Calu3 (cell line): Measurements from ENCODE around the gene NOVA2. TPM values are rescaled to one million over a fixed set of nuclear protein-coding genes. Genes with fewer than 3 reads are reported as not detected.
A peak's percentile ranks its signal among the peaks of the same experiment; 100 is the strongest.

Source experiments
- BruUV-seq: library from RNA; stranded (reverse); fragments of 400-500 nt; replicated peaks from 2 replicates; lab custom pipeline; 2021; lab: Mats Ljungman, UMichigan
- CTCF ChIA-PET: fragments of 300-600 bp; sonication (Branson Sonifier 250); formaldehyde crosslinking; loops from one replicate; lab custom pipeline; 2022; ENCODE audit warnings: antibody characterized with exemption; lab: Charles Lee
- DNase-seq: peaks from one replicate; pipeline ENCODE4 v3.0.0; 2022
- H3K27ac Mint-ChIP-seq: one replicate; pipeline ENCODE4 v1.8.0; 2022; ENCODE audit warnings: mixed read lengths; ENCODE audit not compliant: unreplicated experiment
- H3K27me3 Mint-ChIP-seq: one replicate; pipeline ENCODE4 v1.8.0; 2022; ENCODE audit warnings: mixed read lengths; ENCODE audit not compliant: unreplicated experiment
- H3K36me3 Mint-ChIP-seq: one replicate; pipeline ENCODE4 v1.8.0; 2022; ENCODE audit warnings: mild to moderate bottlenecking, moderate library complexity, mixed read lengths; ENCODE audit not compliant: insufficient read depth, unreplicated experiment
- H3K4me1 Mint-ChIP-seq: one replicate; pipeline ENCODE4 v1.8.0; 2022; ENCODE audit warnings: mild to moderate bottlenecking, low read depth, mixed read lengths; ENCODE audit not compliant: unreplicated experiment
- H3K4me3 Mint-ChIP-seq: one replicate; pipeline ENCODE4 v1.8.0; 2022; ENCODE audit warnings: mild to moderate bottlenecking, low read depth, moderate library complexity, mixed read lengths; ENCODE audit not compliant: unreplicated experiment
- H3K9me3 Mint-ChIP-seq: one replicate; pipeline ENCODE4 v1.8.0; 2022; ENCODE audit warnings: low read depth, mixed read lengths; ENCODE audit not compliant: unreplicated experiment
- intact Hi-C: fragments of 100-400 bp; cut with micrococcal nuclease; formaldehyde crosslinking; loops from one replicate; pipeline ENCODE4 v1.10.0; 2022; ENCODE audit not compliant: unreplicated experiment
- total RNA-seq: library from RNA; stranded (reverse); gene quantifications from 2 replicates; pipeline ENCODE4 v1.2.3, GENCODE V29; 2022
- TF ChIP-seq, protein P1 (sequence below): fragments of 200-600 bp; IDR thresholded peaks from one replicate; pipeline ENCODE4 v1.8.0; 2022; ENCODE audit warnings: antibody characterized with exemption; ENCODE audit not compliant: unreplicated experiment

The NOVA2 gene
- total RNA-seq, 1 experiment from 2014 or later, result not detected

DNA sequence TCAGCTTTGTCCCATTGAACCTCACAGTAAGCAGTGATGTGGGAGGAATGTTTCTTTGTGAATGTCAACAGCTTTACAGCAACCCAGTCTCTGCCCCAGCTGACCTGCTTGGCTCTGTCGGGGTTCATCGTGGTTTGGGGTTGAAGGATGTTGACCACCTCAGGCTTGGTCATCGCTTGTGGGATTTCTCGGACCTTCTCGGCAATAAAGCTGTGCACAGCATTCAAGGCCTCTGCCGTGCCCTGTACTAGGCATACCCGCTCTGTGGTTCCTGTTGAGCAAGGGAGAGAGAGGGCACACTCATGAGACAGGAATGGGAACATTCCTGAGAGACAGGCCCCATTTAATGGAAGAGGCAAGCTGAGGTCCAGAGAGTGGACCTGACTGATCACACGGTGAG, 20.0 kb downstream of the NOVA2 start:
- H3K4me3 Mint-ChIP-seq, result no peak overlapping the region
- DNase-seq, result no peak
- CTCF ChIA-PET, result no interaction called here
- no peak overlapping the region for H3K27ac Mint-ChIP-seq
- peaks cover 22% of the 10 kb centered on the region for H3K27me3 Mint-ChIP-seq
- TF ChIP-seq, protein P1, sequence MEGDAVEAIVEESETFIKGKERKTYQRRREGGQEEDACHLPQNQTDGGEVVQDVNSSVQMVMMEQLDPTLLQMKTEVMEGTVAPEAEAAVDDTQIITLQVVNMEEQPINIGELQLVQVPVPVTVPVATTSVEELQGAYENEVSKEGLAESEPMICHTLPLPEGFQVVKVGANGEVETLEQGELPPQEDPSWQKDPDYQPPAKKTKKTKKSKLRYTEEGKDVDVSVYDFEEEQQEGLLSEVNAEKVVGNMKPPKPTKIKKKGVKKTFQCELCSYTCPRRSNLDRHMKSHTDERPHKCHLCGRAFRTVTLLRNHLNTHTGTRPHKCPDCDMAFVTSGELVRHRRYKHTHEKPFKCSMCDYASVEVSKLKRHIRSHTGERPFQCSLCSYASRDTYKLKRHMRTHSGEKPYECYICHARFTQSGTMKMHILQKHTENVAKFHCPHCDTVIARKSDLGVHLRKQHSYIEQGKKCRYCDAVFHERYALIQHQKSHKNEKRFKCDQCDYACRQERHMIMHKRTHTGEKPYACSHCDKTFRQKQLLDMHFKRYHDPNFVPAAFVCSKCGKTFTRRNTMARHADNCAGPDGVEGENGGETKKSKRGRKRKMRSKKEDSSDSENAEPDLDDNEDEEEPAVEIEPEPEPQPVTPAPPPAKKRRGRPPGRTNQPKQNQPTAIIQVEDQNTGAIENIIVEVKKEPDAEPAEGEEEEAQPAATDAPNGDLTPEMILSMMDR, result no peak
- no peaks in the 10 kb centered on the region for H3K36me3 Mint-ChIP-seq
- BruUV-seq, result no TSS peak
- H3K9me3 Mint-ChIP-seq, result no peaks in the 10 kb centered on the region
- H3K4me1 Mint-ChIP-seq, result peaks cover 21% of the 10 kb centered on the region
- intact Hi-C loops, result no loop called here

DNA sequence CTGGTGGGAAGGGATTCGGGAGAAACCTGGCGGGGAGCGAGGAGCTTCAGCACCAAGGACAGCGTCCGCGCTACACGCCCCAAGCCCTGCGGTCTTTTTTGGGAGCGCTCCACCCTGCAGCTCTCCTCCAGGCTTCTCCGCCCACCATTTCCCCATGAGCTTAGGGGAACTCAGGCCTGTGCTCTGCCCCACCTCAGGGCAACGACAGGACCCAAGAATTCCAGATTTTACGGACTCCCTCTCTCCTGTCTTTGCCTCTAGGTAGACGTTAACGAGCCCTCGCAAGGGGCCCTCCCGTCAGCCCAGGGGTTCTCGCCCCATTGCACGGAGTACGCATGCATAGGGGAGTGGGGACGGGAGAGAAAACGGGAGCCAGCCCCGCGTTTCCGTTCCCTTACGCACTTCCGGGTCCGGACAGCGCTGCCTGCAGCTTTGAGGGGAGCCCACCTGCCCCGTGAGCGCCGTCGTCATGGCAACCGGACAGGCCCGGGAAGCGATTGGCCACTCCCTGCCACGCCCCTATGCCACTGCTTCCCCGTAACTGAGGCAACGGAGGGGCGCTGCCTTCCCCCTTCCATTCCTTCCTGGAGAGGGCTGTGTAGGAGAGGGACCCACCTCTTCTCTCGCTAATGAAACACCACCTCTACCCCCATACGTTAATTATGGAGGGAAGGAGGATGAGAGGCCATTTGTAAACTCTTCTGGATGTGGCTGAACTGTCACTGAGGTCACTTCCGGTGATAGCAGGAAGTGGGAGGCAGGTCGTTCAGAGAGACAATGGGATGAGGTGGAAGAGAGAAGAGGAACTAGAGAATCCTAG, 20.8 kb downstream of the NOVA2 start:
- Mint-ChIP-seq H3K36me3 (no peaks in the 10 kb centered on the region), H3K4me1 (peaks cover 14% of the 10 kb centered on the region), H3K4me3 (no peak overlapping the region), H3K27ac (no peak overlapping the region), H3K27me3 (peaks cover 22% of the 10 kb centered on the region), H3K9me3 (no peaks in the 10 kb centered on the region)
- DNase-seq, result peak; percentile 59
- CTCF ChIA-PET, result interaction anchor here (1.2 kb wide), 1 partner anchor 8 kb away, joined by 4 read pairs; no protein-coding TSS in a partner anchor
- intact Hi-C loops, result no loop called here
- no TSS peak for BruUV-seq
- TF ChIP-seq, protein P1, result no peak

DNA sequence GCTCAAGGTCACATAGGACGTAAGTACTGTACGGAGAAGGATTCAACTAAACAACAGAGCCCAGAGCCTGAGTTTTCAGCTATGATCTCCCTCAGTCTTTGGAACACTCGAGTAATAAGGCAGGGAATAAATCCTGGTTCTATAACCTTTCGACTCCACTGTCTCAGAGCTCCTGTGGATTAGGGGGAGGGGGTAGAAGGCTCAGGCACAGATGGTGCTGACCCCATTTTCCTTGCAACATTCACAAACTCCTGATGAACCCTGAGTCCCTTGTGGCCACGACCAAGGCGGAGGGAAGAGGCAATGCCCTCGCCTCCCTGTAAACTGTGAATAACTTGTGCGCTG, 21.4 kb downstream of the NOVA2 start:
- Mint-ChIP-seq H3K27me3 (peaks cover 25% of the 10 kb centered on the region), H3K27ac (no peak overlapping the region), H3K4me3 (no peak overlapping the region), H3K36me3 (no peaks in the 10 kb centered on the region), H3K9me3 (no peaks in the 10 kb centered on the region), H3K4me1 (peaks cover 13% of the 10 kb centered on the region)
- DNase-seq, result no peak
- TF ChIP-seq, protein P1, result no peak
- CTCF ChIA-PET, result interaction anchor here (1.2 kb wide), 1 partner anchor 9 kb away, joined by 4 read pairs; no protein-coding TSS in a partner anchor
- no TSS peak for BruUV-seq
- intact Hi-C loops, result no loop called here

DNA sequence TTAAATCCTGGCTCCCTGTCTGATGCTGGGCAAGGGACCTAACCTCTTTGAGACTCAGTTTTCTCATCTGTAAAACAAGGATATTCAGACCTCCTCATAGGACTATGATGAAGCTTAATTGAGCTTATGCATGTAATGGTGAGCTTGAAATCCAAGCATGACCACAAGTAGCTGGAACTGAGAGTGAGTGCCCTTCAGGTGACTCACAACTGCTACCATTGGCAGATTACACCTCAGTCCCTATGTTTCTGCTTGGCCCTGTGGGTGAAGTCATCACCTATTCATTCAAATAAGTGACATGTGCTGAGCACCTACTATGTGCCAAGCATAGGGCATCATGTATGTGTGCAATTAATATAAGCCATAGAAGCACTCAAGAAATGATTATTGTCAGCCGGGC, 25.7 kb downstream of the NOVA2 start:
- DNase-seq, result no peak
- CTCF ChIA-PET, result no interaction called here
- TF ChIP-seq, protein P1, result no peak
- no peaks in the 10 kb centered on the region for H3K4me1 Mint-ChIP-seq
- no peaks in the 10 kb centered on the region for H3K9me3 Mint-ChIP-seq
- intact Hi-C loops, result no loop called here
- no peak overlapping the region for H3K4me3 Mint-ChIP-seq
- H3K27ac Mint-ChIP-seq, result no peak overlapping the region
- no peaks in the 10 kb centered on the region for H3K36me3 Mint-ChIP-seq
- BruUV-seq, result no TSS peak
- H3K27me3 Mint-ChIP-seq, result peaks cover 66% of the 10 kb centered on the region
